CD8-positive, alpha-beta memory T cell (primary cell): ENCODE results near the gene ARL3. TPM values are rescaled to one million over a fixed set of nuclear protein-coding genes. Genes with fewer than 3 reads are reported as not detected.

ENCODE experiments used
- CTCF ChIA-PET: fragments of 350-600 bp; sonication (Branson Sonifier 250); formaldehyde crosslinking; loops from one replicate; lab custom pipeline; 2021; ENCODE audit warnings: antibody characterized with exemption; lab: Charles Lee
- POLR2A ChIA-PET: fragments of 350-600 bp; sonication (Branson Sonifier 250); formaldehyde crosslinking; loops from one replicate; lab custom pipeline; 2021; ENCODE audit warnings: antibody characterized with exemption; lab: Charles Lee
- DNase-seq, 5 donors: peaks; one replicate each; pipeline versions ENCODE4 v3.0.0 to v3.0.0-alpha.2; 2020 to 2022; ENCODE audit warnings: mixed read lengths in 1 of 5
- H3K27ac ChIP-seq: one replicate; pipeline ENCODE4 v1.7.0; 2013; ENCODE audit warnings: low read depth, mild to moderate bottlenecking, low read length, moderate library complexity
- H3K27me3 ChIP-seq: 2 replicates; pipeline ENCODE4 v1.7.0; 2013; ENCODE audit warnings: low read length, mild to moderate bottlenecking; ENCODE audit not compliant: insufficient read depth, poor library complexity, severe bottlenecking
- H3K36me3 ChIP-seq: 2 replicates; pipeline ENCODE4 v1.7.0; 2013; ENCODE audit warnings: mild to moderate bottlenecking, low read length, moderate library complexity; ENCODE audit not compliant: insufficient read depth
- H3K4me1 ChIP-seq: 2 replicates; pipeline ENCODE4 v1.7.0; 2013; ENCODE audit warnings: mild to moderate bottlenecking, low read length, moderate library complexity; ENCODE audit not compliant: insufficient read depth
- H3K4me3 ChIP-seq: 2 replicates; pipeline ENCODE4 v1.7.0; 2013; ENCODE audit warnings: mild to moderate bottlenecking, low read length
- H3K9me3 ChIP-seq: 2 replicates; pipeline ENCODE4 v1.7.0; 2013; ENCODE audit warnings: mild to moderate bottlenecking, low read length
- H3K27ac Mint-ChIP-seq, 8 donors: one replicate each; pipeline ENCODE4 v1.8.0; 2020 to 2021; ENCODE audit warnings: mixed read lengths in 8 of 8, mild to moderate bottlenecking in 6 of 8, inconsistent platforms in 3 of 8, moderate library complexity in 3 of 8
- H3K27me3 Mint-ChIP-seq, 2 donors: one replicate each; pipeline ENCODE4 v1.8.0; 2020 to 2021; ENCODE audit warnings: mixed read lengths in 2 of 2, mild to moderate bottlenecking in 1 of 2, moderate library complexity in 1 of 2
- H3K36me3 Mint-ChIP-seq, 3 donors: one replicate each; pipeline ENCODE4 v1.8.0; 2020 to 2021; ENCODE audit warnings: mixed read lengths in 3 of 3, inconsistent platforms in 1 of 3, mild to moderate bottlenecking in 1 of 3
- H3K4me1 Mint-ChIP-seq, 3 donors: one replicate each; pipeline ENCODE4 v1.8.0; 2020 to 2021; ENCODE audit warnings: mixed read lengths in 3 of 3, inconsistent platforms in 1 of 3, mild to moderate bottlenecking in 1 of 3
- H3K4me3 Mint-ChIP-seq, 7 donors: one replicate each; pipeline ENCODE4 v1.8.0; 2020 to 2021; ENCODE audit warnings: mixed read lengths in 7 of 7, mild to moderate bottlenecking in 6 of 7, moderate library complexity in 4 of 7, inconsistent platforms in 2 of 7
- H3K9me3 Mint-ChIP-seq, 5 donors: one replicate each; pipeline ENCODE4 v1.8.0; 2020 to 2022; ENCODE audit warnings: mixed read lengths in 5 of 5, mild to moderate bottlenecking in 3 of 5, moderate library complexity in 2 of 5, inconsistent platforms in 1 of 5
- polyA plus RNA-seq: library from polyadenylated mRNA; unstranded; fragments of 300-500 nt; fragmentation: Illumina TruSeq; gene quantifications from one replicate; pipeline ENCODE4 v1.2.3, GENCODE V29; 2021
- total RNA-seq, 2 experiments: library from RNA; stranded (reverse); gene quantifications; one replicate each; pipeline ENCODE4 v1.2.3, GENCODE V29; 2021

The ARL3 gene
- total and polyA plus RNA-seq, 3 experiments from 2014 or later, result 5.7 to 8.7 (median 8.7) TPM

GRCh38 chr10:102732661-102733060 lies 18.5 kb upstream of the ARL3 start:
- H3K27me3 ChIP-seq, result no peaks in the 10 kb centered on the region
- CTCF ChIA-PET, result no interaction called here

DNA sequence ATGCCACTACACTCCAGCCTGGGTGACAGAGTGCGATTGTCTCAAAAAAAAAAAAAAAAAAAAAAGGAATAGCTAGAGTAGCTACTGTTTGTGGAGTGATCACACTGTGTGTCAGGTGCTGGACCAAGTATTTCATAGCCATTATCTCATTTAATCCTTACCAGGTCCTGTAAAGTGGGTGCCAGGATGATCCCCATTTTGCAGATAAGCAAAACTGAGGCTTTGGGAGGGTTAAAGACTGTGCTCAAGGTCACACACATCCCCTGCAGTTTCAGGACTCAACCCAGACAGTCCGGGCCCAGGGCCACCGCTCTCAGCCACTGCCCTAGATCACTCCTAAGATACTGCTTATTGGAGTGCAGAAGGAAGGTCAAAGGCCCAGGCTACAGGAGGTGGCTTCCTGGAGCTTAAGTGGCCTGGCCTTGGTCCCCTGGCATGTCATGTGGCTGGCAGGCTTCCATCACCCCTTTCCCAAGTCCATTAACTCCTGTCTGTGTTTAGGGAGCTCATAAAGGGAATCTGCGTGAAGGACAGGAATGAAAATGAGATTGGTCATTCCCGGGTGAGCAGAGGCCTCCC lies 17.1 kb upstream of the ARL3 start:
- peaks cover 0 to 73% (median 16%) of the 10 kb centered on the region in 3 donors for H3K36me3 Mint-ChIP-seq
- H3K27me3 Mint-ChIP-seq, result no peaks in the 10 kb centered on the region
- Histone ChIP-seq H3K27ac (no peak overlapping the region), H3K4me3 (no peak overlapping the region), H3K4me1 (no peaks in the 10 kb centered on the region), H3K36me3 (peaks cover 9% of the 10 kb centered on the region), H3K9me3 (no peaks in the 10 kb centered on the region), H3K27me3 (no peaks in the 10 kb centered on the region)
- DNase-seq, result no peak
- no peaks in the 10 kb centered on the region for H3K9me3 Mint-ChIP-seq
- H3K4me1 Mint-ChIP-seq, result peaks cover 5 to 8% (median 5%) of the 10 kb centered on the region in 3 donors
- ChIA-PET CTCF (no interaction called here), POLR2A (no interaction called here)
- peak overlapping the region in 1 of 8 donors; percentile 32 for H3K27ac Mint-ChIP-seq
- H3K4me3 Mint-ChIP-seq, result no peak overlapping the region

More at GRCh38 chr10:102732661-102733060, 18.5 kb upstream of the ARL3 start:
- H3K9me3 ChIP-seq, result no peaks in the 10 kb centered on the region
- H3K4me3 ChIP-seq, result no peak overlapping the region
- POLR2A ChIA-PET, result no interaction called here
- no peaks in the 10 kb centered on the region for H3K27me3 Mint-ChIP-seq
- H3K27ac Mint-ChIP-seq, result peak overlapping the region in 2 of 8 donors; percentile 49 to 86
- no peaks in the 10 kb centered on the region for H3K4me1 ChIP-seq
- no peak overlapping the region for H3K27ac ChIP-seq
- no peaks in the 10 kb centered on the region for H3K9me3 Mint-ChIP-seq
- no peak overlapping the region for H3K4me3 Mint-ChIP-seq
- DNase-seq, result no peak
- H3K4me1 Mint-ChIP-seq, result peaks cover 5 to 8% (median 5%) of the 10 kb centered on the region in 3 donors
- H3K36me3 ChIP-seq, result peaks cover 7% of the 10 kb centered on the region
- H3K36me3 Mint-ChIP-seq, result peaks cover 0 to 64% (median 12%) of the 10 kb centered on the region in 3 donors

DNA sequence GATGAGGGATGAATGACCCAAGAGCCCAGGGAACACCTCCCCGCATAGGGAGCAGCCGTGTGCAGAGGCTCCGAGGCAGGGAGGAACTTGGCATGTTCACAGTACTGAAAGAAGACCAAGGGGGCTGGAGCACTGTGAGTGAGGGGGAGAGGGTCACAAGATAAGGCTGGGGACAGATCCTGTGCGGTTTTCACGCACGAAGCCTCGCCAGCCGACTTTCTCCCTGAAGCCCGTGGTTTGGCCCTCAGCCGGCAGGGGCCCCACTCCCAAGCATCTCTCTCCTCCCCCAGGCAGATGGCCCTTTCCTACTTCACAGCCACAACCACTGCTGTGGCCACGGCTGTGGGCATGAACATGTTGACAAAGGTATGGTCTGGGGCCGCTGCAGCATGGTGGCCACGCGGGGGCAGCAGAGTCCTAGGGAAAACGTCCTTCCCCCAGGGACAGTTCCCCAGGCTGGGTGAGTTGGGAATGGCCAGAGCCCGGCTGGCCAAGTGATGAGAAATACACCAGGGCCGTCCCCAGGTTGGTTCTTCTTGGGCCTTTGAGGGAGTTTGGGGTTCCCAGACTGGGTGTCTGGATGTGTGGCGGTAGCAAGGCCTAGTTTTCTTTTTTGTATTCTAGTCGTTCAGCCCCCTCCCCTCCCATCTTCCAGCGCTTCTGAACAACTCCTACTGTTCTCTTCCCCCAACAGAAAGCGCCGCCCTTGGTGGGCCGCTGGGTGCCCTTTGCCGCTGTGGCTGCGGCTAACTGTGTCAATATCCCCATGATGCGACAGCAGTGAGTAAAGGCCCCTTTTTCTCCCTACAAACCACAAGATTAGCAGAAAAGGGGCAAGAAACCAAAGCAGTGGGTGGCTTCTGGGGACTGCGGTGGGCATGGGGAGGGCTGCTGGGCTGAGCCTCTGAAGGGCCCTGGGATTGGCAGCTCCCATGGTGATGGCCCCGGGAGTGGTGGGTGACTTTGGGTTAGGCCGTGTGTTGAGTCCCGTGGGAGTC lies 15.1 kb upstream of the ARL3 start:
- ChIA-PET CTCF (interaction anchor here (0.9 kb wide), 1 partner anchor 10 kb away, joined by 3 read pairs; no protein-coding TSS in a partner anchor), POLR2A (interaction anchor here (0.6 kb wide), 1 partner anchor 13 kb away, joined by 6 read pairs; no protein-coding TSS in a partner anchor)
- H3K36me3 Mint-ChIP-seq, result peaks cover 6 to 72% (median 19%) of the 10 kb centered on the region in 3 donors
- Histone ChIP-seq H3K4me3 (no peak overlapping the region), H3K36me3 (peaks cover 9% of the 10 kb centered on the region), H3K27me3 (no peaks in the 10 kb centered on the region), H3K9me3 (no peaks in the 10 kb centered on the region), H3K4me1 (no peaks in the 10 kb centered on the region), H3K27ac (no peak overlapping the region)
- DNase-seq, result peak; percentile 22 to 64 (median 30)
- peaks cover 6 to 9% (median 8%) of the 10 kb centered on the region in 3 donors for H3K4me1 Mint-ChIP-seq
- H3K27ac Mint-ChIP-seq, result peak overlapping the region in 5 of 8 donors; percentile 1 to 78 (median 61)
- no peak overlapping the region for H3K4me3 Mint-ChIP-seq
- no peaks in the 10 kb centered on the region for H3K27me3 Mint-ChIP-seq
- no peaks in the 10 kb centered on the region for H3K9me3 Mint-ChIP-seq

- CTCF ChIA-PET, result interaction anchor here (1.0 kb wide), 1 partner anchor 14 kb away, joined by 3 read pairs; no protein-coding TSS in a partner anchor
- POLR2A ChIA-PET, result no interaction called here
Observed at GRCh38 chr10:102727037-102727818, 13.0 kb upstream of the ARL3 start.

GRCh38 chr10:102726274-102726673 lies 12.1 kb upstream of the ARL3 start:
- ChIA-PET CTCF (interaction anchor here (1.0 kb wide), 1 partner anchor 13 kb away, joined by 3 read pairs; no protein-coding TSS in a partner anchor), POLR2A (no interaction called here)
- Mint-ChIP-seq H3K27ac (no peak overlapping the region), H3K36me3 (peaks cover 12 to 48% (median 14%) of the 10 kb centered on the region in 3 donors), H3K4me3 (no peak overlapping the region), H3K4me1 (peaks cover 6 to 17% (median 15%) of the 10 kb centered on the region in 3 donors), H3K9me3 (no peaks in the 10 kb centered on the region), H3K27me3 (no peaks in the 10 kb centered on the region)
- no peaks in the 10 kb centered on the region for H3K4me1 ChIP-seq
- H3K27me3 ChIP-seq, result no peaks in the 10 kb centered on the region
- DNase-seq, result no peak
- peaks cover 3% of the 10 kb centered on the region for H3K36me3 ChIP-seq
- no peak overlapping the region for H3K4me3 ChIP-seq
- no peaks in the 10 kb centered on the region for H3K9me3 ChIP-seq
- H3K27ac ChIP-seq, result no peak overlapping the region

More at GRCh38 chr10:102727037-102727818, 13.0 kb upstream of the ARL3 start:
- Mint-ChIP-seq H3K27ac (peak overlapping the region in 1 of 8 donors; percentile 68), H3K27me3 (no peaks in the 10 kb centered on the region), H3K4me1 (peaks cover 6 to 10% (median 8%) of the 10 kb centered on the region in 3 donors), H3K9me3 (no peaks in the 10 kb centered on the region), H3K36me3 (peaks cover 12 to 56% (median 14%) of the 10 kb centered on the region in 3 donors), H3K4me3 (no peak overlapping the region)
- no peak overlapping the region for H3K4me3 ChIP-seq
- no peak overlapping the region for H3K27ac ChIP-seq
- no peaks in the 10 kb centered on the region for H3K4me1 ChIP-seq
- H3K9me3 ChIP-seq, result no peaks in the 10 kb centered on the region
- H3K36me3 ChIP-seq, result peaks cover 6% of the 10 kb centered on the region
- no peaks in the 10 kb centered on the region for H3K27me3 ChIP-seq
- no peak for DNase-seq

- Mint-ChIP-seq H3K9me3 (no peaks in the 10 kb centered on the region), H3K4me3 (no peak overlapping the region), H3K4me1 (peaks cover 9 to 23% (median 20%) of the 10 kb centered on the region in 3 donors), H3K36me3 (peaks cover 12 to 43% (median 16%) of the 10 kb centered on the region in 3 donors), H3K27ac (no peak overlapping the region), H3K27me3 (no peaks in the 10 kb centered on the region)
- POLR2A ChIA-PET, result no interaction called here
- no peaks in the 10 kb centered on the region for H3K27me3 ChIP-seq
- no peak for DNase-seq
- no peak overlapping the region for H3K4me3 ChIP-seq
- no peaks in the 10 kb centered on the region for H3K9me3 ChIP-seq
- H3K4me1 ChIP-seq, result no peaks in the 10 kb centered on the region
- peaks cover 3% of the 10 kb centered on the region for H3K36me3 ChIP-seq
- CTCF ChIA-PET, result no interaction called here
- no peak overlapping the region for H3K27ac ChIP-seq
Observed at GRCh38 chr10:102723989-102724388, 9.8 kb upstream of the ARL3 start.

DNA sequence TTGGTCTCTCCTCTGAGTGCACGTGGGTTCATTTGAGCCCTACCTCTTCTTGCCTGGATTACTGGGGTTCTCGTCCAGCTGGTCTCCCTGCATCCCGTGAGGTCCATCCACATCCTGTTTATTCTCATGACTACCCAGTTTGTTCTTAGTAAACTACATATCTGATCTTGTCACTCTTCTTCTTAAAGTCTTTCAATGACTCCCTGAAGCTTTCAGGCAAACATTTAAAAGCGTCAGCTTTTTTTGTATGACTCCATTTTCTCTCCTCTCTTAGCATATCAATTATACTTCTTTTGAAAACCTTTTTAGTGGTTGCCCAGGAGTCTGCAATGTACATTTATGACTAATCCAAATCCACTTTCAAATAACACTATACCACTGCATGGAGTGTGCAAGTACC lies 7.8 kb upstream of the ARL3 start:
- no peaks in the 10 kb centered on the region for H3K9me3 Mint-ChIP-seq
- H3K36me3 Mint-ChIP-seq, result peaks cover 12 to 41% (median 18%) of the 10 kb centered on the region in 3 donors
- no peaks in the 10 kb centered on the region for H3K36me3 ChIP-seq
- peak overlapping the region in 1 of 7 donors; percentile 25 for H3K4me3 Mint-ChIP-seq
- H3K4me1 ChIP-seq, result no peaks in the 10 kb centered on the region
- ChIA-PET POLR2A (interaction anchor here (0.5 to 1.3 kb wide), 3 partner anchors 8 to 1397 kb away, joined by 4 to 5 read pairs (median 4); partner anchors contain the start of gene ARL3), CTCF (no interaction called here)
- peaks cover 12 to 30% (median 29%) of the 10 kb centered on the region in 3 donors for H3K4me1 Mint-ChIP-seq
- H3K27me3 Mint-ChIP-seq, result no peaks in the 10 kb centered on the region
- H3K27ac Mint-ChIP-seq, result peak overlapping the region in 4 of 8 donors; percentile 18 to 64 (median 50)
- no peaks in the 10 kb centered on the region for H3K27me3 ChIP-seq
- no peak overlapping the region for H3K27ac ChIP-seq
- no peak for DNase-seq
- H3K4me3 ChIP-seq, result no peak overlapping the region
- no peaks in the 10 kb centered on the region for H3K9me3 ChIP-seq
